ENCODE data around the gene KIF17. TPM values are rescaled to one million over a fixed set of nuclear protein-coding genes. Genes with fewer than 3 reads are reported as not detected.

The KIF17 gene
- total and polyA plus RNA-seq, 2 of the 4 experiments (the other 2 are of a cell fraction), result 4.5 to 5.7 TPM

- dilution Hi-C loops (cut with HindIII; ENCODE audit: low sequenced_read_pairs, unreplicated experiment) (no loop called here), intact Hi-C loops (cut with micrococcal nuclease) (no loop called here), in situ Hi-C loops (cut with MboI; ENCODE audit: low sequenced_read_pairs) (loop anchor here (25.0 kb wide), 1 partner anchor 412 kb away; no protein-coding TSS in a partner anchor)
- no peak overlapping the region for H2BK20ac ChIP-seq (ENCODE audit: low read depth, low read length)
- BruUV-seq (replicated peaks), result no TSS peak
- H3K27me3 ChIP-seq (ENCODE audit: control insufficient read depth, insufficient read depth, low read length), result peaks cover 3% of the 10 kb centered on the region
- no peaks in the 10 kb centered on the region for H4K20me1 ChIP-seq (ENCODE audit: insufficient read depth, low read length)
- 0 out of 2 replicates have a peak, but pooled peaks cover 2% of the 10 kb centered on the region for H3K9me3 ChIP-seq (ENCODE audit: control insufficient read depth, insufficient read depth, low read length)
- no peak overlapping the region for H2BK15ac ChIP-seq (ENCODE audit: low read depth, low read length)
- H3K27ac ChIP-seq (ENCODE audit: insufficient read depth, low read length), result no peak overlapping the region
- H3K23ac ChIP-seq (ENCODE audit: low read depth, low read length), result no peak overlapping the region
- H3K4me3 ChIP-seq (ENCODE audit: insufficient read depth, low read depth, low read length), result no peak overlapping the region
- H2AK9ac ChIP-seq (replicated peaks; ENCODE audit: low read depth, low read length, poor library complexity), result no peak overlapping the region
- H3K9ac ChIP-seq (ENCODE audit: low read depth, low read length), result no peak overlapping the region
- DNase-seq (no peak), ATAC-seq (ENCODE audit: low read depth) (no peak)
- H3K18ac ChIP-seq (ENCODE audit: low read depth, low read length), result no peak overlapping the region
- H3K56ac ChIP-seq (ENCODE audit: extremely low read depth, insufficient read depth, low read length), result no peak overlapping the region
- WGBS, 2 experiments (ENCODE audit: extremely low coverage in 2 of 2, insufficient read length in 1 of 2), result no CpG with 5 or more reads among the region's 1 CpG
- H2AFZ ChIP-seq (replicated peaks; ENCODE audit: low read length, poor library complexity), result no peak overlapping the region
- TF ChIP-seq RAD21 (IDR thresholded peaks at IDR 0.05; ENCODE audit: low read length) (no peak), CTCF (conservative IDR thresholded peaks at IDR 0.05; ENCODE audit: low read depth, low read length) (no peak), SMC3 (IDR thresholded peaks at IDR 0.05; ENCODE audit: low read depth, low read length) (no peak), MXI1 (IDR thresholded peaks at IDR 0.05; ENCODE audit: borderline replicate concordance, low read depth, low read length) (no peak)
- H4K8ac ChIP-seq (ENCODE audit: low read depth in 2 of 2, low read length in 2 of 2), result no peak overlapping the region
- H3K9me1 ChIP-seq (ENCODE audit: insufficient read depth, low read length), result no peaks in the 10 kb centered on the region
- H2AK5ac ChIP-seq (ENCODE audit: low read depth, low read length), result no peak overlapping the region
- no peaks in the 10 kb centered on the region for H3K36me3 ChIP-seq (ENCODE audit: control insufficient read depth, insufficient read depth, low read length)
- H2BK120ac ChIP-seq (ENCODE audit: low read depth, low read length), result no peak overlapping the region
- no peak overlapping the region for H4K5ac ChIP-seq (ENCODE audit: low read depth, low read length)
- H3K4me1 ChIP-seq (ENCODE audit: control insufficient read depth, insufficient read depth, low read length), result no peaks in the 10 kb centered on the region
- H3K4me2 ChIP-seq (ENCODE audit: low read depth, low read length), result no peak overlapping the region
- ChIA-PET CTCF (no interaction called here), POLR2A (ENCODE audit: unreplicated experiment) (no interaction called here)
- no peaks in the 10 kb centered on the region for H3K79me1 ChIP-seq (ENCODE audit: low read depth in 1 of 2, low read length in 2 of 2)
- no peak overlapping the region for H3K14ac ChIP-seq (replicated peaks; ENCODE audit: low read depth, low read length)
- H3K4ac ChIP-seq (ENCODE audit: low read depth, low read length), result no peak overlapping the region
- no peak overlapping the region for H4K91ac ChIP-seq (ENCODE audit: insufficient read depth, low read depth, low read length)
- no peak overlapping the region for H2BK5ac ChIP-seq (ENCODE audit: low read depth, low read length, poor library complexity, severe bottlenecking)
Observed at GRCh38 chr1:20624709-20625108, 93.1 kb downstream of the KIF17 start.

Measured in IMR-90 (cell line).